Right atrium auricular region (tissue), 2 donors: Measurements from ENCODE around the gene CDK3. TPM values are rescaled to one million over a fixed set of nuclear protein-coding genes. Genes with fewer than 3 reads are reported as not detected.
A peak's percentile ranks its signal among the peaks of the same experiment; 100 is the strongest.

Source experiments
- DNase-seq: peaks from one replicate; pipeline ENCODE4 v3.0.0-alpha.2; 2019; ENCODE audit warnings: low spot score
- H3K27ac ChIP-seq, 2 donors: fragments of 200-600 bp; sonication (generic); 1 replicate in 1 of 2; 2 replicates in 1 of 2; pipeline ENCODE4 v1.5.1; 2016 to 2019
- H3K27me3 ChIP-seq, 2 donors: fragments of 200-600 bp; sonication (generic); one replicate each; pipeline versions ENCODE4 v1.5.1 to v1.6.0; 2017 to 2019
- H3K36me3 ChIP-seq: fragments of 200-600 bp; sonication (generic); one replicate; pipeline ENCODE4 v1.5.1; 2016
- H3K4me1 ChIP-seq, 2 donors: fragments of 200-600 bp; sonication (generic); one replicate each; pipeline versions ENCODE4 v1.5.1 to v1.6.0; 2017 to 2019
- H3K4me3 ChIP-seq, 2 donors: fragments of 200-600 bp; sonication (generic); 1 replicate in 1 of 2; 2 replicates in 1 of 2; pipeline ENCODE4 v1.5.1; 2017 to 2019; ENCODE audit warnings: mild to moderate bottlenecking in 1 of 2, moderate library complexity in 1 of 2
- H3K9me3 ChIP-seq, 2 donors: fragments of 200-600 bp; sonication (generic); one replicate each; pipeline ENCODE4 v1.5.1; 2019
- total RNA-seq, 2 donors: library from RNA; depleted of rRNA; stranded (reverse); fragments of >200 nt; gene quantifications; one replicate each; pipeline ENCODE4 v1.1.0, GENCODE V29; 2016
- TF ChIP-seq, protein P1 (sequence below), 2 donors: fragments of 200-600 bp; sonication (generic); IDR thresholded peaks; one replicate each; pipeline ENCODE4 v1.5.1; 2019; ENCODE audit warnings: antibody characterized with exemption in 2 of 2

CDK3 gene
- total RNA-seq, 2 donors from 2014 or later, result 2.0 TPM; not detected in 1

DNA sequence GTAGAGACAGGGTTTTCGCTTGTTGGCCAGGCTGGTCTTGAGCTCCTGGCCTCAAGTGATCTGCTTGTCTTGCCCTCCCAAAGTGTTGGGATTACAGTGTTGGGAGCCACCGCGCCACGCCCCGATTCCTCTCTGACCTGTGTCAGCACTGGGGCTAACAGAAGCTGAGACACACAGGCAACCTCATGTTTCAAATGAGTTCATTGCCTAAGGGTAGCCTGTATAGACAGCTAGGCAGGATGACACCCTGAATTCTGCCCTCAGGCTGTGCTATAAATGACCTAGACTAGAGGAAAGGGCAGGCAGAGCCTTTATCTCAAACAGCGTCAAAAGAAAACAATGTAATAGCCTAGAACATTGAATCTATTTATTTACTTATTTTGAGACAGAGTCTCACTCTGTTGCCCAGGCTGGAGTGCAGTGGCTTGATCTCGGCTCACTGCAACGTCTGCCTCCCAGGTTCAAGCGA is 2.3 kb upstream of the CDK3 start:
- Histone ChIP-seq H3K4me1 (no peaks in the 10 kb centered on the region), H3K27ac (no peak overlapping the region), H3K9me3 (no peaks in the 10 kb centered on the region), H3K36me3 (peaks cover 2% of the 10 kb centered on the region), H3K27me3 (no peaks in the 10 kb centered on the region), H3K4me3 (no peak overlapping the region)
- TF ChIP-seq, protein P1, sequence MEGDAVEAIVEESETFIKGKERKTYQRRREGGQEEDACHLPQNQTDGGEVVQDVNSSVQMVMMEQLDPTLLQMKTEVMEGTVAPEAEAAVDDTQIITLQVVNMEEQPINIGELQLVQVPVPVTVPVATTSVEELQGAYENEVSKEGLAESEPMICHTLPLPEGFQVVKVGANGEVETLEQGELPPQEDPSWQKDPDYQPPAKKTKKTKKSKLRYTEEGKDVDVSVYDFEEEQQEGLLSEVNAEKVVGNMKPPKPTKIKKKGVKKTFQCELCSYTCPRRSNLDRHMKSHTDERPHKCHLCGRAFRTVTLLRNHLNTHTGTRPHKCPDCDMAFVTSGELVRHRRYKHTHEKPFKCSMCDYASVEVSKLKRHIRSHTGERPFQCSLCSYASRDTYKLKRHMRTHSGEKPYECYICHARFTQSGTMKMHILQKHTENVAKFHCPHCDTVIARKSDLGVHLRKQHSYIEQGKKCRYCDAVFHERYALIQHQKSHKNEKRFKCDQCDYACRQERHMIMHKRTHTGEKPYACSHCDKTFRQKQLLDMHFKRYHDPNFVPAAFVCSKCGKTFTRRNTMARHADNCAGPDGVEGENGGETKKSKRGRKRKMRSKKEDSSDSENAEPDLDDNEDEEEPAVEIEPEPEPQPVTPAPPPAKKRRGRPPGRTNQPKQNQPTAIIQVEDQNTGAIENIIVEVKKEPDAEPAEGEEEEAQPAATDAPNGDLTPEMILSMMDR (IDR thresholded peaks at IDR 0.05), result no peak
- no peak for DNase-seq

DNA sequence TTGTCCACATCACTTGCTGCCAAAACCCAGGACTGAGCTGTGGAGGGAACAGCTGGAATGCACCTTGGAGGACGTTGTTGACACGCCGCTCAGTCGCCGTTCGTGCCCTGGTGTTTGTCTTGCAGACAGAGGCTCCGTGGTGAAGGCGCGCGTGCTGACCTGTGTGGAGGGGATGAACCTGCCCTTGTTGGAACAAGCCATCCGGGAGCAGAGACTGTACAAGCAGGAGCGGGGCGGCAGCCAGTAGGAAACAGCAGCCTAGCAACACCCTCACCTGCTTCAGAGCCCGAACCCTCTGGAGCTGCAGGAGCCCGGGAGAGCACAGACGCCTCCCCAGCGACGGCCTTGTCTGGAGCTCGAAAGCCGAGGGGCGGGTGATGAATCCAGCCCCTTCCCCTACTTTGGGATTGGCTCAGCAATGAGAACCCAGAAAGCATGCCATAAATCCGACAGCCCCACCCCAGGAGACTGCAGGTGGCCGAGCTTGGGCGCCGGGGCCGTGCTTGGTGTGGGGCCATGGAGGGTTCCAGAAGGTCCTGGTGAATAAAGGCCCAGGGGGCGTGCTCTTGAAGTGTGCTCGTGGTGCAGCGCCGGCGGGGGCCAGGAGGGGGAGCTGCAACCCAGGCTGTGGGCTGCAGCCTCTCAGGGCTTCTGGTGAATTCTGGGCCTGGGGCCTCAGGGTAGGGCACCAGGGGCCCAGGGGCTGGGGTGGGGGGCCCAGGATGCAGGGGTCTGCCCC is 470 bp upstream of the CDK3 start:
- Histone ChIP-seq H3K27ac (no peak overlapping the region), H3K27me3 (no peaks in the 10 kb centered on the region), H3K36me3 (no peaks in the 10 kb centered on the region), H3K4me3 (no peak overlapping the region), H3K4me1 (no peaks in the 10 kb centered on the region), H3K9me3 (no peaks in the 10 kb centered on the region)
- no peak for DNase-seq
- TF ChIP-seq, protein P1 (IDR thresholded peaks at IDR 0.05), result peak; percentile 39 to 62

DNA sequence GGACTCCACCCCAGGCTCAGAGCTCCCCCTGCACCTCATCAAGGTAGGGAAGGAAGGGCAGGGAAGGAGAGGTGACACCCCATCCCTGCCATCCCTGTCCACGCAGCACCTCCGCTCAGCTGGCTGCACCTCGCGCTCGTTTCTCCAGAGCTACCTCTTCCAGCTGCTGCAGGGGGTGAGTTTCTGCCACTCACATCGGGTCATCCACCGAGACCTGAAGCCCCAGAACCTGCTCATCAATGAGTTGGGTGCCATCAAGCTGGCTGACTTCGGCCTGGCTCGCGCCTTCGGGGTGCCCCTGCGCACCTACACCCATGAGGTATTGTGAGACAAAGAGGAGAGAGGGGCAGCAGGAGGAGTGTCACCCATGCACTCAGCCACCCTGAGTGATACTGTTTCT is 1.4 kb downstream of the CDK3 start:
- no peaks in the 10 kb centered on the region for H3K27me3 ChIP-seq
- H3K9me3 ChIP-seq, result no peaks in the 10 kb centered on the region
- no peak overlapping the region for H3K4me3 ChIP-seq
- H3K27ac ChIP-seq, result no peak overlapping the region
- TF ChIP-seq, protein P1 (IDR thresholded peaks at IDR 0.05), result no peak
- H3K4me1 ChIP-seq, result no peaks in the 10 kb centered on the region
- H3K36me3 ChIP-seq, result no peaks in the 10 kb centered on the region
- DNase-seq, result no peak

DNA sequence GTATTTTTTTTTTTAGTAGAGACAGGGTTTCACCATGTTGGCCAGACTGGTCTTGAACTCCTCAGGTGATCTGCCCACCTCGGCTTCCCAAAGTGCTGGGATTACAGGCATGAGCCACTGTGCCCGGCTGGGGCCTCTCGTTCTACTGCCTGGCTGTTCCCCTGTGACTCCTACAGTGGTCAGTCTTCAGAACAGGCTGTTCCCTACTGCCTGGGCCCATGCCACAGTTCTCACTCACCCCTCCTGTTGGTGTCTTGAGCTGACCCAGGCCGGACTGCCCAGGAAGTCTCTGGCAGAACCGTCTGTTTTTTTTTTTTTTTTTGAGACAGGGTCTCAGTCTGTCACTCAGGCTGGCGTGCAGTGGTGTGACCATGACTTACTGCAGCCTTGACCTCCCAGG is 3.3 kb downstream of the CDK3 start:
- no peak overlapping the region for H3K4me3 ChIP-seq
- H3K27ac ChIP-seq, result no peak overlapping the region
- TF ChIP-seq, protein P1 (IDR thresholded peaks at IDR 0.05), result no peak
- H3K4me1 ChIP-seq, result no peaks in the 10 kb centered on the region
- DNase-seq, result no peak
- no peaks in the 10 kb centered on the region for H3K27me3 ChIP-seq
- no peaks in the 10 kb centered on the region for H3K9me3 ChIP-seq
- no peaks in the 10 kb centered on the region for H3K36me3 ChIP-seq

DNA sequence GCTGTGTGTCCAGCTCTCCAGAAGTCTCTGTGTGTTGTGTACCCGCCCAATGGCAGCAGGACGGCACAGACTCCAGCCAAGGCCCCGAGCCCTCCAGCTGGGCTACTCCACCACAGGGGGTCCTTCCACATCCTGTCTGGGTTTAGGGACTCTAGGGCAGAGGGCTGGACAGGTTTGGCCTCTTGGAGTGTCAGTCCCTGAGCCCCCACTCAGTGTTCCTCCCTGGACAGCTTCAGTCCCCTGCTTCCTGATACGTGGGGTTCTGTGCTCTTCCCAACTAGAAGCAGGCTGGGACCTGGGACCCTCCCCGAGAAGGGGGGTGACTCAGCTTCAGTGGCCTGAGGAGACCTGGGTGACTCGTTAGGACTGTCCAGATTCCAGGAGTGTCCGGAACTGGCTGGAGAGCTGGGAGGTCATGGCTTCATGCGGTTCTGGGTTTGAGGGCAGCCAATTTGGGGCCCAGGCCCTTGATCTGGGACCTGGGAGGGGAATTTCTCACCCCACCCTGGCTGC is 4.2 kb downstream of the CDK3 start:
- Histone ChIP-seq H3K9me3 (no peaks in the 10 kb centered on the region), H3K27me3 (no peaks in the 10 kb centered on the region), H3K36me3 (no peaks in the 10 kb centered on the region), H3K4me1 (no peaks in the 10 kb centered on the region), H3K27ac (no peak overlapping the region), H3K4me3 (no peak overlapping the region)
- TF ChIP-seq, protein P1 (IDR thresholded peaks at IDR 0.05), result no peak
- no peak for DNase-seq
